A549 (cell line): ENCODE results near the gene RPL3. TPM values are rescaled to one million over a fixed set of nuclear protein-coding genes. Genes with fewer than 3 reads are reported as not detected.
"Not testable (repeated sequence)": the region's sequence is repeated elsewhere in the genome, so short reads cannot be mapped to it uniquely, and the experiment has no call there.

Experiments used
- ATAC-seq, 2 experiments: fragments of 200-7000 bp in 1 of 2; fragments of >200 bp in 1 of 2; cut with Nextera tagmentation in 1 of 2; cut with Tn5 transposase in 1 of 2; 3 replicates each; pipeline versions ENCODE4 v1.8.0 to v1.9.1; 2018 to 2020; ENCODE audit warnings: mild to moderate bottlenecking in 1 of 2, moderate library complexity in 1 of 2
- CTCF ChIA-PET: fragments of 300-600 bp; sonication (Branson Sonifier 250); formaldehyde crosslinking; extraction: SDS; loops from one replicate; lab custom pipeline; 2021; ENCODE audit warnings: antibody characterized with exemption, inconsistent platforms; lab: Yijun Ruan, JAX
- POLR2A ChIA-PET: fragments of 350-600 bp; formaldehyde crosslinking; extraction: SDS; loops from one replicate; lab custom pipeline; 2021; ENCODE audit warnings: antibody characterized with exemption, inconsistent platforms; lab: Yijun Ruan, JAX
- DNase-seq, 2 experiments: peaks; one replicate each; pipeline versions ENCODE4 v3.0.0 to v3.0.0-alpha.2; 2011 to 2016; ENCODE audit warnings: low read depth in 1 of 2, low spot score in 1 of 2
- FAIRE-seq: peaks from 2 replicates; lab custom pipeline; 2011; peaks lifted over from hg19 to GRCh38; lab: Jason Lieb, UNC
- H3K27ac ChIP-seq, 2 experiments: fragments of >200 bp; sonication (Bioruptor Twin); formaldehyde crosslinking; 3 replicates each; pipeline ENCODE4 v1.5.1; 2016 to 2017
- H3K4me1 ChIP-seq: fragments of >200 bp; sonication (Bioruptor Twin); formaldehyde crosslinking; 3 replicates; pipeline ENCODE4 v1.6.1; 2016
- H3K4me2 ChIP-seq: fragments of >200 bp; sonication (Bioruptor Twin); formaldehyde crosslinking; 3 replicates; pipeline ENCODE4 v1.6.1; 2016
- H3K4me3 ChIP-seq: fragments of >200 bp; sonication (Bioruptor Twin); formaldehyde crosslinking; 3 replicates; pipeline ENCODE4 v1.5.1; 2016
- H3K9me3 ChIP-seq: fragments of >200 bp; sonication (Bioruptor Twin); formaldehyde crosslinking; 3 replicates; pipeline ENCODE4 v1.6.1; 2016
- CBX2 ChIP-seq: fragments of 200-600 bp; sonication (generic); IDR thresholded peaks from 2 replicates; pipeline ENCODE4 v1.6.1; 2016; ENCODE audit warnings: low read depth, mild to moderate bottlenecking, borderline replicate concordance
- CEBPB ChIP-seq, 2 experiments: fragments of >200 bp in 1 of 2; sonication (Bioruptor Twin) in 1 of 2; formaldehyde crosslinking in 1 of 2; IDR thresholded peaks; 2 replicates each; pipeline ENCODE4 v1.6.1; 2012 to 2016
- CHD4 ChIP-seq: fragments of 200-600 bp; sonication (generic); IDR thresholded peaks from 2 replicates; pipeline ENCODE4 v1.6.1; 2016; ENCODE audit warnings: antibody characterized with exemption, mild to moderate bottlenecking, borderline replicate concordance
- HOXA7 ChIP-seq: fragments of 250-450 bp; sonication (Bioruptor Pico); IDR thresholded peaks from 2 replicates; pipeline ENCODE4 v1.5.0; 2020; ENCODE audit warnings: mild to moderate bottlenecking, moderate library complexity
- HOXB13 ChIP-seq: fragments of 250-450 bp; sonication (Bioruptor Pico); IDR thresholded peaks from 2 replicates; pipeline ENCODE4 v1.5.0; 2020; ENCODE audit warnings: low read depth, mild to moderate bottlenecking, moderate library complexity
- HOXB5 ChIP-seq: fragments of 250-450 bp; sonication (Bioruptor Pico); IDR thresholded peaks from 2 replicates; pipeline ENCODE4 v1.5.0; 2020; ENCODE audit warnings: mild to moderate bottlenecking, moderate library complexity
- MAFK ChIP-seq: fragments of 450-650 bp; IDR thresholded peaks from 2 replicates; pipeline ENCODE4 v1.6.1; 2014; ENCODE audit not compliant: partially characterized antibody
- NFE2L2 ChIP-seq: fragments of 150-350 bp; conservative IDR thresholded peaks from 2 replicates; pipeline ENCODE4 v1.6.1; 2014; ENCODE audit warnings: low read length
- NR3C1 ChIP-seq: fragments of >200 bp; sonication (Bioruptor Twin); formaldehyde crosslinking; IDR thresholded peaks from 3 replicates; pipeline ENCODE4 v1.6.1; 2017
- POLR2AphosphoS2 ChIP-seq: conservative IDR thresholded peaks from 2 replicates; pipeline ENCODE4 v1.6.1; 2012; ENCODE audit warnings: low read length, improper control_type of control experiment, inconsistent platforms
- RAD21 ChIP-seq, 2 experiments: fragments of >200 bp in 1 of 2; sonication (Bioruptor Twin) in 1 of 2; formaldehyde crosslinking in 1 of 2; IDR thresholded peaks in 1 of 2; conservative IDR thresholded peaks in 1 of 2; 2 replicates in 1 of 2; 3 replicates in 1 of 2; pipeline ENCODE4 v1.6.1; 2012 to 2018; ENCODE audit warnings: inconsistent platforms in 1 of 2
- RCOR1 ChIP-seq: fragments of 150-350 bp; IDR thresholded peaks from 2 replicates; pipeline ENCODE4 v1.6.1; 2014; ENCODE audit warnings: antibody characterized with exemption, low read length, low read depth
- ZFP36 ChIP-seq: fragments of 450-650 bp; IDR thresholded peaks from 2 replicates; pipeline ENCODE4 v1.6.1; 2014; ENCODE audit warnings: borderline replicate concordance; ENCODE audit not compliant: partially characterized antibody
- WGBS: methylation state at CpG from one replicate; pipeline ENCODE4 v1.1.6; 2017; ENCODE audit errors: missing lambda C conversion rate; 5-methylcytosine and 5-hydroxymethylcytosine counted together
- polyA plus RNA-seq, 4 experiments: library from polyadenylated mRNA; depleted of rRNA in 3 of 4; stranded (reverse); fragments of >200 nt; fragmentation: RNase III in 1 of 4; extraction: RNeasy Plus Mini Kit Qiagen cat#74134 plus additional on column Dnase treatment in 1 of 4; gene quantifications; 2 replicates in 3 of 4; 3 replicates in 1 of 4; pipeline ENCODE4 v1.2.3, GENCODE V29; 2011 to 2017
- TF ChIP-seq, protein P1 (sequence below): fragments of 150-350 bp; IDR thresholded peaks from 2 replicates; pipeline ENCODE4 v1.6.1; 2014; ENCODE audit warnings: low read depth, mild to moderate bottlenecking, low read length
- TF ChIP-seq, protein P2 (sequence below): fragments of 200-600 bp; sonication (generic); IDR thresholded peaks from 2 replicates; pipeline ENCODE4 v1.6.1; 2016; ENCODE audit warnings: antibody characterized with exemption, mild to moderate bottlenecking, moderate library complexity
- TF ChIP-seq, protein P3 (sequence below): IDR thresholded peaks from 2 replicates; pipeline ENCODE4 v1.6.1; 2012
- TF ChIP-seq, protein P4 (sequence below): IDR thresholded peaks from 2 replicates; pipeline ENCODE4 v1.6.1; 2012; ENCODE audit warnings: low read depth, borderline replicate concordance

Gene RPL3
- polyA plus RNA-seq, 2 of the 4 experiments (the other 2 are of a cell fraction) = 1,921 to 1,965 TPM

DNA sequence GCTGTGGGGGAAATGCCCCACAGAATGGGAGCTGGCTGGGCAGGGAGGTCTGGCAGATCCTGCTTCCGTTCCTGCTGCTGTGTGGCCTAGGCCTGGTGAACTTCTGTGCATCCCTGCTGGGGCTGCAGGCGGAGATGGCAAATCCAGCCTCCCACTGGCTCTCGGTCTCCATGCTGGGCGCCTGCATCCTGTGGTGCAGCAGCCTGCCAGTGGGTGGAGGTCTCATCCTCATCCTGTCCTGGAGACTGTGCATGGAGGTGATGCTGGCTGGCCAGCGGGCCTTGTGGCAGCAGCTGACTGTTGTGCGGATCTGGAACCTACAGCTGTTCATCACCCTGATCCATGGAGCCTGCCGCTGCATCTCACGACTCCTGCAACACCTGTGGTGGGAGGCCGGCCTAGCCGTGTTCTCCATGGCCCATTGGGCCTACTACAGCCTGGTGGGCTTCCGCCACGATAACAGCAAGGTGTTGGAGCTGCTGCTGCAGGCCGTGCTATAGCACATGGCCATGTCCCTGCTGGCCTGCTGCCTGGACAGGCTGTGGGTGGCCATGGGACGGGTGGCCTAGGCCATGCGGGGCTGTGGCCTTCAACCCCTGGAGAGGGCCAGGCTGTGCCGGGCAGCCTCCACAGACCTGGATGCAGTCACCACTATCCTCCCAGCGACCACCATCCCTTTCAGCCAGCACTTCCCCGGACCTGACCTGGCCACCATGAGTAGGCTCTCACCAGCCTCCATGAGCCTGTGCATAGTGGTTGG lies 8.8 kb upstream of the RPL3 start:
- ATAC-seq = peak; percentile 24 to 54; a peak in 4 of 6 replicates
- no peak for FAIRE-seq
- ChIA-PET POLR2A (interaction anchor here (1.5 kb wide), 1 partner anchor 8 kb away, joined by 4 read pairs; the partner anchor contains the start of gene RPL3), CTCF (interaction anchor here (1.0 to 1.4 kb wide), 3 partner anchors 10 to 15 kb away, joined by 3 to 4 read pairs (median 4); no protein-coding TSS in a partner anchor)
- WGBS = 88% methylated on average over 7 of the region's 18 CpGs
- Histone ChIP-seq H3K9me3 (no peaks in the 10 kb centered on the region), H3K4me3 (no peak overlapping the region), H3K4me1 (no peaks in the 10 kb centered on the region), H3K27ac (no peak overlapping the region), H3K4me2 (no peak overlapping the region)
- DNase-seq = no peak
- no peak for TF ChIP-seq RCOR1
- TF ChIP-seq, protein P1, sequence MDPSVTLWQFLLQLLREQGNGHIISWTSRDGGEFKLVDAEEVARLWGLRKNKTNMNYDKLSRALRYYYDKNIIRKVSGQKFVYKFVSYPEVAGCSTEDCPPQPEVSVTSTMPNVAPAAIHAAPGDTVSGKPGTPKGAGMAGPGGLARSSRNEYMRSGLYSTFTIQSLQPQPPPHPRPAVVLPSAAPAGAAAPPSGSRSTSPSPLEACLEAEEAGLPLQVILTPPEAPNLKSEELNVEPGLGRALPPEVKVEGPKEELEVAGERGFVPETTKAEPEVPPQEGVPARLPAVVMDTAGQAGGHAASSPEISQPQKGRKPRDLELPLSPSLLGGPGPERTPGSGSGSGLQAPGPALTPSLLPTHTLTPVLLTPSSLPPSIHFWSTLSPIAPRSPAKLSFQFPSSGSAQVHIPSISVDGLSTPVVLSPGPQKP = no peak
- TF ChIP-seq, protein P2, sequence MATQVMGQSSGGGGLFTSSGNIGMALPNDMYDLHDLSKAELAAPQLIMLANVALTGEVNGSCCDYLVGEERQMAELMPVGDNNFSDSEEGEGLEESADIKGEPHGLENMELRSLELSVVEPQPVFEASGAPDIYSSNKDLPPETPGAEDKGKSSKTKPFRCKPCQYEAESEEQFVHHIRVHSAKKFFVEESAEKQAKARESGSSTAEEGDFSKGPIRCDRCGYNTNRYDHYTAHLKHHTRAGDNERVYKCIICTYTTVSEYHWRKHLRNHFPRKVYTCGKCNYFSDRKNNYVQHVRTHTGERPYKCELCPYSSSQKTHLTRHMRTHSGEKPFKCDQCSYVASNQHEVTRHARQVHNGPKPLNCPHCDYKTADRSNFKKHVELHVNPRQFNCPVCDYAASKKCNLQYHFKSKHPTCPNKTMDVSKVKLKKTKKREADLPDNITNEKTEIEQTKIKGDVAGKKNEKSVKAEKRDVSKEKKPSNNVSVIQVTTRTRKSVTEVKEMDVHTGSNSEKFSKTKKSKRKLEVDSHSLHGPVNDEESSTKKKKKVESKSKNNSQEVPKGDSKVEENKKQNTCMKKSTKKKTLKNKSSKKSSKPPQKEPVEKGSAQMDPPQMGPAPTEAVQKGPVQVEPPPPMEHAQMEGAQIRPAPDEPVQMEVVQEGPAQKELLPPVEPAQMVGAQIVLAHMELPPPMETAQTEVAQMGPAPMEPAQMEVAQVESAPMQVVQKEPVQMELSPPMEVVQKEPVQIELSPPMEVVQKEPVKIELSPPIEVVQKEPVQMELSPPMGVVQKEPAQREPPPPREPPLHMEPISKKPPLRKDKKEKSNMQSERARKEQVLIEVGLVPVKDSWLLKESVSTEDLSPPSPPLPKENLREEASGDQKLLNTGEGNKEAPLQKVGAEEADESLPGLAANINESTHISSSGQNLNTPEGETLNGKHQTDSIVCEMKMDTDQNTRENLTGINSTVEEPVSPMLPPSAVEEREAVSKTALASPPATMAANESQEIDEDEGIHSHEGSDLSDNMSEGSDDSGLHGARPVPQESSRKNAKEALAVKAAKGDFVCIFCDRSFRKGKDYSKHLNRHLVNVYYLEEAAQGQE = no peak
- no peak for TF ChIP-seq HOXA7 (CRISPR knock-in tag)
- TF ChIP-seq, protein P3, sequence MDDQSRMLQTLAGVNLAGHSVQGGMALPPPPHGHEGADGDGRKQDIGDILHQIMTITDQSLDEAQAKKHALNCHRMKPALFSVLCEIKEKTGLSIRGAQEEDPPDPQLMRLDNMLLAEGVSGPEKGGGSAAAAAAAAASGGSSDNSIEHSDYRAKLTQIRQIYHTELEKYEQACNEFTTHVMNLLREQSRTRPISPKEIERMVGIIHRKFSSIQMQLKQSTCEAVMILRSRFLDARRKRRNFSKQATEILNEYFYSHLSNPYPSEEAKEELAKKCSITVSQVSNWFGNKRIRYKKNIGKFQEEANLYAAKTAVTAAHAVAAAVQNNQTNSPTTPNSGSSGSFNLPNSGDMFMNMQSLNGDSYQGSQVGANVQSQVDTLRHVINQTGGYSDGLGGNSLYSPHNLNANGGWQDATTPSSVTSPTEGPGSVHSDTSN = no peak
- no peak for TF ChIP-seq CHD4
- TF ChIP-seq NFE2L2 = no peak
- TF ChIP-seq HOXB5 (CRISPR knock-in tag) = no peak
- TF ChIP-seq CEBPB (IDR thresholded peaks at IDR 0.05) = no peak

DNA sequence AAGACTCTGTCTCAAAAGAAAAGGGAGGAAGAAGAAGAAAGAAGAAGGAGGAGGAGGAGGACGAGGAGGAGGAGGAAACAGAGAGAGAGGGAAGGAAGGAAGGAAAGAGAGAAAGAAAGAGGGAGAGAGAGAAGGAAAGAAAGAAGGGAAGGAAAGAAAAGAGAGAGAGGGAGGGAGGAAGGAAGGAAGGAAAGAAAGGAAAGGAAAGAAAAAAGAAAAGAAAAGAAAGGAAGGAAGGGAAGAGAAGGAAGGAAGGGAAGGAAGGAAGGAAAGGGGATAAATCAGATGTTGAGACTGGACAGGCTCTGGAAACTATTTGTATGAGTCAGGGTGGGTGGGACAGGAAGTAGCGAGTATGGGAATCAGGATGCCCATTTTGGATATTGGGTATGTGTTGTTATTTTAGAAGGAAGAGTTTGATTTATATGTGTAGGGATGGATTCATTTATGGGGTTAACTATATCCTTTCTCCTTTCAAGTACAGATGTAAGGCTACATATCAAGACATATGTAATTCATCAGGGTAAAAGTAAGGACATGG lies 6.0 kb upstream of the RPL3 start:
- H3K27ac ChIP-seq = no peak overlapping the region
- 40% methylated on average over 2 of the region's 2 CpGs for WGBS
- DNase-seq (no peak), ATAC-seq (no peak), FAIRE-seq (no peak)
- no peaks in the 10 kb centered on the region for H3K9me3 ChIP-seq
- H3K4me1 ChIP-seq = no peaks in the 10 kb centered on the region
- TF ChIP-seq, protein P4, sequence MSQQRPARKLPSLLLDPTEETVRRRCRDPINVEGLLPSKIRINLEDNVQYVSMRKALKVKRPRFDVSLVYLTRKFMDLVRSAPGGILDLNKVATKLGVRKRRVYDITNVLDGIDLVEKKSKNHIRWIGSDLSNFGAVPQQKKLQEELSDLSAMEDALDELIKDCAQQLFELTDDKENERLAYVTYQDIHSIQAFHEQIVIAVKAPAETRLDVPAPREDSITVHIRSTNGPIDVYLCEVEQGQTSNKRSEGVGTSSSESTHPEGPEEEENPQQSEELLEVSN = no peak
- TF ChIP-seq MAFK (no peak), RAD21 (conservative IDR thresholded peaks at IDR 0.05 in 1 of 2, IDR thresholded peaks at IDR 0.05 in 1 of 2) (no peak), CBX2 (no peak), POLR2AphosphoS2 (no peak), NR3C1 (no peak), RCOR1 (no peak), ZFP36 (no peak), HOXB13 (CRISPR knock-in tag) (no peak)
- TF ChIP-seq, protein P2 = no peak
- H3K4me2 ChIP-seq = no peak overlapping the region
- POLR2A ChIA-PET = no interaction called here
- no peak overlapping the region for H3K4me3 ChIP-seq
- CTCF ChIA-PET = no interaction called here

DNA sequence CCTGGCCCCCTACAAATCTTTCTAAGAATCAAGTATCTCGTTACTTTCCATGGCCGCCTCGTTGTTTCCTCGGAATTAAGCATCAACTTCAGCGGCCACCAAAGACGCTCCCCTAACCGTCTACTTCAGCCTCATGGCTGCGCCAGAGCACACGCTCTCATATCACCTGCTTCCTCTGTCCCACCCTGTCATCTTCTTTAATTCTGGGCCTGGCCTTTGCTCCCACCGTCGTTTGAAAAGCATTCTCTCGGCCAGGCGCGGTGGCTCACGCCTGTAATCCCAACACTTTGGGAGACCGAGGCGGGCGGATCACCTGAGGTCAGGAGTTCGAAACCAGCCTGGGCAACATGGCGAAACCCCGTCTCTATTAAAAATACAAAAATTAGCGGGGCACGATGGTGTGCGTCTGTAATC lies 1.2 kb upstream of the RPL3 start:
- not testable (repeated sequence) for FAIRE-seq, ATAC-seq, H3K4me1 ChIP-seq, DNase-seq, H3K9me3 ChIP-seq
- peak overlapping the region; percentile 90 to 97 for H3K27ac ChIP-seq
- peak overlapping the region; percentile 67 for H3K4me2 ChIP-seq
- ChIA-PET CTCF (interaction anchor here (0.6 to 1.7 kb wide), 4 partner anchors 10 to 205 kb away, joined by 3 to 9 read pairs (median 3); no protein-coding TSS in a partner anchor), POLR2A (interaction anchor here (0.6 to 3.1 kb wide), 6 partner anchors 7 to 181 kb away, joined by 4 to 33 read pairs (median 10); partner anchors contain the start of genes CBX7, MIEF1, SYNGR1 and TAB1)
- WGBS = 95% methylated on average over 22 of the region's 24 CpGs
- peak overlapping the region; percentile 99 for H3K4me3 ChIP-seq
